ENCODE measurements around the gene IQCH. TPM values are rescaled to one million over a fixed set of nuclear protein-coding genes. Genes with fewer than 3 reads are reported as not detected.
A peak's percentile ranks its signal among the peaks of the same experiment; 100 is the strongest.
"Not testable (repeated sequence)": the region's sequence is repeated elsewhere in the genome, so short reads cannot be mapped to it uniquely, and the experiment has no call there.

IQCH gene
- total and polyA plus RNA-seq, 2 donors = 0.91 to 1.8 TPM

DNA sequence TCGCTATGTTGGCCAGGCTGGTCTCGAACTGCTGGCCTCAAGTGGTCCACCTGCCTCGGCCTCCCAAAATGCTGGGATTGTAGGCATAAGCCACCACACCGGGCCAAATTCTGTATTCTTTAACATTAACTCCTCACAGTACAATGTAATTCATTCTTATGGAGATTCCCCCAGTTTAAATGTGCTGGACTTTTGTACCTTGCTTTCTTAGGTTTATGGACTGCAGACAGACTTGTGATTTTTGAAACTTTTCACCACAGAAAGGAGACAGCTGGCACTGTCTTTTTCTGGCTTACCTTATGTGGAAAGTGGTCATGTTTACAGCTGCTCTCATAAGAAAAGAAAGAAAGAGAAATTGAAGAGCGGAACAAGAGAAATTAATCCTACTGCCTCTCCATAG is 103.8 kb downstream of the IQCH start:
- no peaks in the 10 kb centered on the region for H3K36me3 ChIP-seq (ENCODE audit: control insufficient read depth in 2 of 2, insufficient read depth in 2 of 2, low read length in 1 of 2)
- DNase-seq (ENCODE audit: low read depth in 6 of 9, low spot score in 9 of 9) = no peak
- H3K27ac ChIP-seq (ENCODE audit: low read depth in 1 of 2, low read length in 1 of 2) = no peak overlapping the region
- no peaks in the 10 kb centered on the region for H3K4me1 ChIP-seq (ENCODE audit: control insufficient read depth in 2 of 2, insufficient read depth in 2 of 2, low read length in 2 of 2)
- no peaks in the 10 kb centered on the region for H3K27me3 ChIP-seq (ENCODE audit: control insufficient read depth in 2 of 2, insufficient read depth in 1 of 2, low read length in 1 of 2)
- 97% methylated on average over 5 of the region's 5 CpGs for WGBS
- no peak overlapping the region for H3K4me3 ChIP-seq (ENCODE audit: low read length in 2 of 2)
- no peaks in the 10 kb centered on the region for H3K9me3 ChIP-seq (ENCODE audit: control insufficient read depth in 2 of 2, insufficient read depth in 1 of 2, low read length in 1 of 2)

GRCh38 chr15:67358812-67359211 is 104.2 kb downstream of the IQCH start:
- Histone ChIP-seq H3K4me3 (ENCODE audit: low read length in 2 of 2) (no peak overlapping the region), H3K36me3 (ENCODE audit: control insufficient read depth in 2 of 2, insufficient read depth in 2 of 2, low read length in 1 of 2) (no peaks in the 10 kb centered on the region), H3K27me3 (ENCODE audit: control insufficient read depth in 2 of 2, insufficient read depth in 1 of 2, low read length in 1 of 2) (no peaks in the 10 kb centered on the region), H3K27ac (ENCODE audit: low read depth in 1 of 2, low read length in 1 of 2) (no peak overlapping the region), H3K4me1 (ENCODE audit: control insufficient read depth in 2 of 2, insufficient read depth in 2 of 2, low read length in 2 of 2) (no peaks in the 10 kb centered on the region), H3K9me3 (ENCODE audit: control insufficient read depth in 2 of 2, insufficient read depth in 1 of 2, low read length in 1 of 2) (no peaks in the 10 kb centered on the region)
- WGBS = 96% methylated on average over 3 of the region's 3 CpGs
- DNase-seq (ENCODE audit: low read depth in 6 of 9, low spot score in 9 of 9) = no peak

DNA sequence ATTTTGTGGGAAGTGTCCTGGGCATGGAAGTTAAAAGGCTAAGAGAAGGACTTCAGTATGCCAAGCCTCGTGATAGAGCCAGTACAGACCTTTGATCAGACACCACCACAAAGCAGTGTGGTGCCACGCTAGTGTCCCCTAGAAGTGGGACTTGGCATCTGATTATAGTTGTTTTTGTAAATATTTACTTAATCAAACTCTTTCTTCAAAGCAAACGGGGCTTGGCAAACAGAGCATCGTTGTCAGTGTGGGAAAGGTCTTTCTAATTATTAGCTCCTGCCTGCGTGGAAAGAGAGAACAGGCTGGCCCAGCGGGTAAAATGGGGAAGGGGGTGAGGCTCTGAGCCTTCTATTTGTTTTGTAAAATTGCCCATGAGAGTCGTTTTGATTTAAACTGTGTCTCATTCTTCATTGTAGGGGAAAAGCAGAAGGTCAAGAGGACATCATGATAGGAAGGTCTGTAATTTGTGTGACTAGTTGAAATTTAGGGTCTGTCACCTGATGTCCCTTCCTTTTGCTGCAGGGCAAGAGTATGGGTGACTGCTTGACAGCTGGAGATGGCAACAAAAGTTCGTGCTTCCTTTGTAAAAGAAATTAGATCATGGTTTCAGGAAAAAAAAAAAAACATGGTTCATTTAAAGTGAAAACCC is 105.0 kb downstream of the IQCH start:
- H3K27ac ChIP-seq (ENCODE audit: low read depth in 1 of 2, low read length in 1 of 2) = no peak overlapping the region
- no peaks in the 10 kb centered on the region for H3K4me1 ChIP-seq (ENCODE audit: control insufficient read depth in 2 of 2, insufficient read depth in 2 of 2, low read length in 2 of 2)
- DNase-seq (ENCODE audit: low read depth in 6 of 9, low spot score in 9 of 9) = no peak
- no peak overlapping the region for H3K4me3 ChIP-seq (ENCODE audit: low read length in 2 of 2)
- H3K36me3 ChIP-seq (ENCODE audit: control insufficient read depth in 2 of 2, insufficient read depth in 2 of 2, low read length in 1 of 2) = no peaks in the 10 kb centered on the region
- H3K9me3 ChIP-seq (ENCODE audit: control insufficient read depth in 2 of 2, insufficient read depth in 1 of 2, low read length in 1 of 2) = no peaks in the 10 kb centered on the region
- WGBS = 71% methylated on average over 8 of the region's 8 CpGs
- no peaks in the 10 kb centered on the region for H3K27me3 ChIP-seq (ENCODE audit: control insufficient read depth in 2 of 2, insufficient read depth in 1 of 2, low read length in 1 of 2)

DNA sequence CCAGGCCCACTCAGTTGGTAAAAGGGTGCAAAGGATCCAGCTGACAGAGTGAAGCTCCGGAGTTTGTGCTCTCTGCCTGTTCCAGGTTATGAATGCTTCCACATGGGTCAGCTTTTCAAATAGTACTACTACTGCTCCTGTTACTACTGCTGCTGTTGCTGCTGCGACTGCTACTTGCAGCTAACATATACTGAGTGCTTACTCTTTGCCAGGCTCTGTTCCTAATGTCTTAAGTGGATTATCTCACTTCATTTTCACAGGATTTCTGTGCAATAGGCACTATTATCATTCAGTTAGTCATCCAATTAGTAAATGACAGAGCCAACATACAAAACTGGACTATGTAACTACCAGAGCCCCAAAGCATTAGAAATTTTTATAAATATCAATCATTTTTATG is 106.5 kb downstream of the IQCH start:
- no peaks in the 10 kb centered on the region for H3K4me1 ChIP-seq (ENCODE audit: control insufficient read depth in 2 of 2, insufficient read depth in 2 of 2, low read length in 2 of 2)
- no peak overlapping the region for H3K4me3 ChIP-seq (ENCODE audit: low read length in 2 of 2)
- no peak overlapping the region for H3K27ac ChIP-seq (ENCODE audit: low read depth in 1 of 2, low read length in 1 of 2)
- WGBS = 98% methylated on average over 2 of the region's 2 CpGs
- no peaks in the 10 kb centered on the region for H3K9me3 ChIP-seq (ENCODE audit: control insufficient read depth in 2 of 2, insufficient read depth in 1 of 2, low read length in 1 of 2)
- H3K27me3 ChIP-seq (ENCODE audit: control insufficient read depth in 2 of 2, insufficient read depth in 1 of 2, low read length in 1 of 2) = no peaks in the 10 kb centered on the region
- no peak for DNase-seq (ENCODE audit: low read depth in 6 of 9, low spot score in 9 of 9)
- H3K36me3 ChIP-seq (ENCODE audit: control insufficient read depth in 2 of 2, insufficient read depth in 2 of 2, low read length in 1 of 2) = no peaks in the 10 kb centered on the region

DNA sequence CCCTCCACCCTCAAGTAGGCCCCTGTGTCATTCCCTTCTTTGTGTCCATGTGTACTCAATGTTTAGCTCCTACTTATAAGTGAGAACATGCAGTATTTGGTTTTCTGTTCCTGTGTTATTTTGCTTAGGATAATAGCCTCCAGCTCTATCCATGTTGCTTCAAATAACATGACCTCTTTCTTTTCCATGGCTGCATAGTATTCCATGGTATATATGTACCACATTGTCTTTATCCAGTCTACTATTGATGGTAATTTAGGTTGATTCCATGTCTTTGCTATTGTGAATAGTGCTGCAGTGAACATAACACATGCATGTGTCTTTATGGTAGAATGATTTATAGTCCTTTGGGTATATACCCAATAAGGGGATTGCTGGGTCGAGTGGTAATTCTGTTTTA is 109.1 kb downstream of the IQCH start:
- not testable (repeated sequence) for H3K4me1 ChIP-seq (ENCODE audit: control insufficient read depth in 2 of 2, insufficient read depth in 2 of 2, low read length in 2 of 2); H3K27me3 ChIP-seq (ENCODE audit: control insufficient read depth in 2 of 2, insufficient read depth in 1 of 2, low read length in 1 of 2); H3K36me3 ChIP-seq (ENCODE audit: control insufficient read depth in 2 of 2, insufficient read depth in 2 of 2, low read length in 1 of 2); H3K4me3 ChIP-seq (ENCODE audit: low read length in 2 of 2); DNase-seq (ENCODE audit: low read depth in 6 of 9, low spot score in 9 of 9); H3K27ac ChIP-seq (ENCODE audit: low read depth in 1 of 2, low read length in 1 of 2); H3K9me3 ChIP-seq (ENCODE audit: control insufficient read depth in 2 of 2, insufficient read depth in 1 of 2, low read length in 1 of 2)
- 52% methylated on average over 1 of the region's 1 CpG for WGBS

DNA sequence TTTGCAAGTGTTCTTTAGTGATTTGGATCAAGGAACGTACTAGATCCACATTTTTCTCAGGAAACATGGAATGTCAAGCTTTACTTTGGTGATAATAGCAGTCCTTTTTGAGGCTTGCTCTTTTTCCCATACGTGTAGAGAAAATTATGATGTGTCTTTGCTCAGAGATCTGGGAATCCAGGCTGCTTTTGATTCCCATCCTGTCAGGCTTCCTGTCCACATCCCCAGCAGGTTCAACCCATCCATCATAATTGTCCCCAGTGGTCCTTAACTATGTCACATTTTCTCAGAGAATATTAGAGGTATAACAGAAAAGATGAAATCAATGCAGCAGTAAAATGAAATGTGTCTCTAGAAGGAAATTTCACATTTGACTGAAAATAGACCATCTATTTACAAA is 111.4 kb downstream of the IQCH start:
- 95% methylated on average over 2 of the region's 2 CpGs for WGBS
- H3K27me3 ChIP-seq (ENCODE audit: control insufficient read depth in 2 of 2, insufficient read depth in 1 of 2, low read length in 1 of 2) = no peaks in the 10 kb centered on the region
- H3K9me3 ChIP-seq (ENCODE audit: control insufficient read depth in 2 of 2, insufficient read depth in 1 of 2, low read length in 1 of 2) = no peaks in the 10 kb centered on the region

DNA sequence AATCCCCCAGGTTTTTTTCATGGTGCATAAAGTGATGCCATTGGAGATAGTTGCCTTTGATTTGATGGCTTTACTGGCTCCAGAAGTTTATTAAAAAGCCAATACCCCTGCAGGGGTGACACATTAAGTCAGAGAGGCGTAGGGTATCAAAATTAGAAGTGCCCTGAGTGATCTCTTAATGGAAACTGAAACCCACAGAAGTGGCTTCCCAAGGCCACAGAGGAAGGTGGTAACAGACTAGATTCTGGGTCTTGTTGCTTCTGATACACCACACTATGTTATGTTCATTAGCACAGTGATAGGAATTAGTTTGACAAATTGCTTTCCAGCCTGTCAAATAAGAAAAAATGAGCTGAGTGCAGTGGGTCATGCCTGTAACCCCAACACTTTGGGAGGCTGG is 112.3 kb downstream of the IQCH start:
- no peak for DNase-seq (ENCODE audit: low read depth in 6 of 9, low spot score in 9 of 9)
- H3K4me1 ChIP-seq (ENCODE audit: control insufficient read depth in 2 of 2, insufficient read depth in 2 of 2, low read length in 2 of 2) = no peaks in the 10 kb centered on the region
- no peaks in the 10 kb centered on the region for H3K27me3 ChIP-seq (ENCODE audit: control insufficient read depth in 2 of 2, insufficient read depth in 1 of 2, low read length in 1 of 2)
- H3K36me3 ChIP-seq (ENCODE audit: control insufficient read depth in 2 of 2, insufficient read depth in 2 of 2, low read length in 1 of 2) = no peaks in the 10 kb centered on the region
- no peak overlapping the region for H3K4me3 ChIP-seq (ENCODE audit: low read length in 2 of 2)
- H3K27ac ChIP-seq (ENCODE audit: low read depth in 1 of 2, low read length in 1 of 2) = no peak overlapping the region
- no peaks in the 10 kb centered on the region for H3K9me3 ChIP-seq (ENCODE audit: control insufficient read depth in 2 of 2, insufficient read depth in 1 of 2, low read length in 1 of 2)
- WGBS = 94% methylated on average over 1 of the region's 1 CpG

More for the DNA sequence above, 111.4 kb downstream of the IQCH start:
- Histone ChIP-seq H3K4me1 (ENCODE audit: control insufficient read depth in 2 of 2, insufficient read depth in 2 of 2, low read length in 2 of 2) (no peaks in the 10 kb centered on the region), H3K4me3 (ENCODE audit: low read length in 2 of 2) (no peak overlapping the region), H3K27ac (ENCODE audit: low read depth in 1 of 2, low read length in 1 of 2) (no peak overlapping the region), H3K36me3 (ENCODE audit: control insufficient read depth in 2 of 2, insufficient read depth in 2 of 2, low read length in 1 of 2) (no peaks in the 10 kb centered on the region)
- no peak for DNase-seq (ENCODE audit: low read depth in 6 of 9, low spot score in 9 of 9)

DNA sequence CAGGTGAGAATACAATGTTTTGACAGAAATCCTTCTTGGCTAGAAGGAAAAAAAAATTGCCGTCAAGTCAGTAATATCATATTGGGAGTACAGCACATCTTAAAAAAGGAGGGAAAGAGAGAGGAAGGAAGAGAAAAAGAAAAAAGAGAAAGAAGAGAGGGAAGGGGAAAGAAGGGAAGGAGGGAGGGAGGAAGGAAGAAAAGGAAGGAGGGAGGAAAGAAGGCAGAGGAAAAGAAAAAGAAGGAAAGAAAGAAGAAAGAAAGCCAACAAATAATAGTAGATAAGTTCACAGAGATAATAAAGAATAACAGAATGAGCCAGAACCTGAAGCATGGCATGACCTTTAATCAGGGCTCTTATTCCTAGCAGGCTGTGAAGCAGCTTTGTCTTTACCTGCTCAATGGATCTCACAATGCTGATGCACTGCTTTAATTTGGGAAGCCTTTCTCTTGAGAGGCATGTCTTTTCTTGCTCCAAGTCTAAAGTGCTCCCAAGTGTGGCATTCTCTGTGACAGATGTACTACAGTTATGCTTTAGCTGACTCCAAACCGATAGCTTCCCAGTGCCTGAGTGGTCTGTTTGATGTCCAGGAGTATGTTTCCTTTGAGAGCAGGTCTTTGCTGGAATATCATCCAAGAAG is 114.9 kb downstream of the IQCH start:
- Histone ChIP-seq H3K27ac (ENCODE audit: low read depth in 1 of 2, low read length in 1 of 2) (no peak overlapping the region), H3K9me3 (ENCODE audit: control insufficient read depth in 2 of 2, insufficient read depth in 1 of 2, low read length in 1 of 2) (no peaks in the 10 kb centered on the region), H3K4me1 (ENCODE audit: control insufficient read depth in 2 of 2, insufficient read depth in 2 of 2, low read length in 2 of 2) (no peaks in the 10 kb centered on the region), H3K36me3 (ENCODE audit: control insufficient read depth in 2 of 2, insufficient read depth in 2 of 2, low read length in 1 of 2) (no peaks in the 10 kb centered on the region), H3K27me3 (ENCODE audit: control insufficient read depth in 2 of 2, insufficient read depth in 1 of 2, low read length in 1 of 2) (no peaks in the 10 kb centered on the region), H3K4me3 (ENCODE audit: low read length in 2 of 2) (no peak overlapping the region)
- DNase-seq (ENCODE audit: low read depth in 6 of 9, low spot score in 9 of 9) = peak in 1 of 9 donors; percentile 5
- 92% methylated on average over 2 of the region's 2 CpGs for WGBS

DNA sequence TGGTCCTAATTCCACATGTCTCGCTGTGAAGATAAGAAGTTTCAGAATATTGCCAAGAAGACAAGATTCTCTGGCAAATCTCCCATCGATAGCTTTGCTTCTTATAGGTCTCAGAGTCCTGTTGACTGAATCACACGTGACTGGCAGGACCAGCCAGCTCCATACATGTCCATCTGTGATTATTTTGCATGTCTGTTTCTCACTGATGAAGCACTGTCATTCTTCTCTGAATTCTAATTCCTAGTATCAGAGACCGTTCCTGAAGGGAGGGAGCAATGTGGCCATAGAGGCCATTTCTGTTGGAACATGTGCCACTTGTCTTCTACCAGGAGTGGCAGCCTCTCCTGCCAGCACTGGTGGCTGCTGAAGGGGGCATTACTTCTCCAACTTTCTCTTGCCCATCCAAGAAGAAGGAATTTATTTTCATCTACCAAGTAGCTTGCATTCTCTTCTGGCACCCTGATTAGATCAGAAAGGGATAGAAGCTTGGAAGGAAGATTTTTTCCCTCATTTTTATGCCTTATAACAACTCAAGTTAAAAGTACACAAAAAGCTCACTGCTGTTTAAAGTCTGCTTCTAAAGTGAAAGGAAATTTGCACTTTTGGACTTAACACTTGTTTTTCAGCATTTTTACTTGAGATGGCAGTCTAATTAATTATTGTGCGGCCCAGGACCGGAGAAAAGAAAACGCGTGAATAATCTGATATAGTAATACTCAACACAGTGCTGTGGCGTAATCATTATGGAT is 115.8 kb downstream of the IQCH start:
- Histone ChIP-seq H3K27me3 (ENCODE audit: control insufficient read depth in 2 of 2, insufficient read depth in 1 of 2, low read length in 1 of 2) (no peaks in the 10 kb centered on the region), H3K27ac (ENCODE audit: low read depth in 1 of 2, low read length in 1 of 2) (peak overlapping the region in 1 of 2 donors; percentile 38), H3K36me3 (ENCODE audit: control insufficient read depth in 2 of 2, insufficient read depth in 2 of 2, low read length in 1 of 2) (no peaks in the 10 kb centered on the region), H3K4me3 (ENCODE audit: low read length in 2 of 2) (no peak overlapping the region), H3K9me3 (ENCODE audit: control insufficient read depth in 2 of 2, insufficient read depth in 1 of 2, low read length in 1 of 2) (no peaks in the 10 kb centered on the region), H3K4me1 (ENCODE audit: control insufficient read depth in 2 of 2, insufficient read depth in 2 of 2, low read length in 2 of 2) (no peaks in the 10 kb centered on the region)
- no peak for DNase-seq (ENCODE audit: low read depth in 6 of 9, low spot score in 9 of 9)
- 93% methylated on average over 9 of the region's 9 CpGs for WGBS
